RWPE2 (cell line): ENCODE results near the gene TBKBP1.

Source experiments
- ATAC-seq: fragments of 200-7000 bp; cut with Tn5 transposase; 3 replicates; pipeline ENCODE4 v1.9.1; 2021; ENCODE audit warnings: low read depth
- DNase-seq: peaks from one replicate; pipeline ENCODE4 v3.0.0-alpha.2; 2020; ENCODE audit warnings: low spot score
- H3K27ac ChIP-seq: fragments of 450-650 bp; 2 replicates; pipeline ENCODE4 v1.5.1; 2017; ENCODE audit warnings: mild to moderate bottlenecking; ENCODE audit not compliant: poor library complexity, severe bottlenecking
- H3K27me3 ChIP-seq: fragments of 250-450 bp; sonication (Bioruptor Pico); 2 replicates; pipeline ENCODE4 v1.5.1; 2021; ENCODE audit warnings: mild to moderate bottlenecking, moderate library complexity; ENCODE audit not compliant: insufficient read depth, poor library complexity, severe bottlenecking
- H3K36me3 ChIP-seq: fragments of 250-450 bp; sonication (Bioruptor Pico); 2 replicates; pipeline ENCODE4 v1.5.1; 2020; ENCODE audit warnings: low read depth, mild to moderate bottlenecking, moderate library complexity
- H3K4me1 ChIP-seq: fragments of 250-450 bp; sonication (Bioruptor Pico); 2 replicates; pipeline ENCODE4 v1.5.1; 2021; ENCODE audit warnings: mild to moderate bottlenecking, moderate library complexity; ENCODE audit not compliant: insufficient read depth, poor library complexity, severe bottlenecking
- H3K4me3 ChIP-seq: fragments of 250-450 bp; sonication (Bioruptor Pico); 2 replicates; pipeline ENCODE4 v1.5.1; 2021; ENCODE audit warnings: mild to moderate bottlenecking, moderate library complexity; ENCODE audit not compliant: severe bottlenecking
- H3K9me3 ChIP-seq: fragments of 250-450 bp; sonication (Bioruptor Pico); 2 replicates; pipeline ENCODE4 v1.5.1; 2021; ENCODE audit warnings: mild to moderate bottlenecking, moderate library complexity; ENCODE audit not compliant: severe bottlenecking
- TF ChIP-seq, protein P1 (sequence below): fragments of 450-650 bp; IDR thresholded peaks from one replicate; pipeline ENCODE4 v1.5.1; 2017; ENCODE audit warnings: mild to moderate bottlenecking, moderate library complexity; ENCODE audit not compliant: poor library complexity, severe bottlenecking

TBKBP1 gene

DNA sequence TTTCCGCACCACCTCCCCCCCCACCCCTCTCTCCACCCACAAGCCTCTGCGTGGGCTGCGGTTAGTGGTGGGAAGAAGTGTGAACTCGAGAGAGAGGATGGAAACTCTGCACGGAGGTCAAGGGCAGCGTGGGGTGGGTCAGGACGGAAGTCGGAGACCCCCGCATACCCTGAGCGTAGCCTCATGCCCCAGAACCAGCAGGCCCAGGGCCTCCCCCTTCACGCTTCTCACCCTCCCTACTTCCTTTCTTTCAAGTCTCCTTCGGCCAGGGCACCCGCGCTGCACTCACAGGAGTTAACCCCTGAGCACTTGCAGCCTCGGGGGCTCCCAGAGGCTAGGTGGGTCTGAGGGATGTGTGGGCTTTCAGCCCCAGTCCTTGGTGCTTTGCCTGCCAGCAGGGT is 9.2 kb downstream of the TBKBP1 start:
- H3K4me1 ChIP-seq, result no peaks in the 10 kb centered on the region
- H3K27ac ChIP-seq, result no peak overlapping the region
- TF ChIP-seq, protein P1, sequence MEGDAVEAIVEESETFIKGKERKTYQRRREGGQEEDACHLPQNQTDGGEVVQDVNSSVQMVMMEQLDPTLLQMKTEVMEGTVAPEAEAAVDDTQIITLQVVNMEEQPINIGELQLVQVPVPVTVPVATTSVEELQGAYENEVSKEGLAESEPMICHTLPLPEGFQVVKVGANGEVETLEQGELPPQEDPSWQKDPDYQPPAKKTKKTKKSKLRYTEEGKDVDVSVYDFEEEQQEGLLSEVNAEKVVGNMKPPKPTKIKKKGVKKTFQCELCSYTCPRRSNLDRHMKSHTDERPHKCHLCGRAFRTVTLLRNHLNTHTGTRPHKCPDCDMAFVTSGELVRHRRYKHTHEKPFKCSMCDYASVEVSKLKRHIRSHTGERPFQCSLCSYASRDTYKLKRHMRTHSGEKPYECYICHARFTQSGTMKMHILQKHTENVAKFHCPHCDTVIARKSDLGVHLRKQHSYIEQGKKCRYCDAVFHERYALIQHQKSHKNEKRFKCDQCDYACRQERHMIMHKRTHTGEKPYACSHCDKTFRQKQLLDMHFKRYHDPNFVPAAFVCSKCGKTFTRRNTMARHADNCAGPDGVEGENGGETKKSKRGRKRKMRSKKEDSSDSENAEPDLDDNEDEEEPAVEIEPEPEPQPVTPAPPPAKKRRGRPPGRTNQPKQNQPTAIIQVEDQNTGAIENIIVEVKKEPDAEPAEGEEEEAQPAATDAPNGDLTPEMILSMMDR, result no peak
- H3K27me3 ChIP-seq, result no peaks in the 10 kb centered on the region
- no peak overlapping the region for H3K4me3 ChIP-seq
- ATAC-seq (no peak), DNase-seq (peak; percentile 51)
- peaks cover 6% of the 10 kb centered on the region; the same call in 1 of the 2 replicates for H3K36me3 ChIP-seq
- no peaks in the 10 kb centered on the region for H3K9me3 ChIP-seq

DNA sequence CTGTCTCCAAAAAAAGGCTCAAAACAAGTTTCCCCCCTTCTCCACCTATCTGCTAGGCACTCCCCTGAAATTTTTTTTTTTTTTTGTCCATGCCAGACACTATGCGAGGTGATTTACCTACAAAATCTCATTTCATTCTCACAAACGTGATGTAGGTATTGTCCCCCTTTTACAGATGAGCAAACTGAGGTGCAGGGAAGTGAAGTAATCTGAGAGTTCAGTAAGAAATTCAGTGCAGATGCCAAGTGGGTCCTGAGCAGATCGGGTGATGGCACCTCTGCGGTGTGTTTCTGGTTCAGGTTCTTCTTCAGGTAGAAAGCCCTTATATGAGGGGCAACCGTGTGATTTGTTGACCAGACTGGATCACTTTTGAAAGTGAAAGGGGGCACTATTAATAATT is 9.7 kb downstream of the TBKBP1 start:
- TF ChIP-seq, protein P1, result no peak
- H3K4me3 ChIP-seq, result no peak overlapping the region
- no peaks in the 10 kb centered on the region for H3K4me1 ChIP-seq

DNA sequence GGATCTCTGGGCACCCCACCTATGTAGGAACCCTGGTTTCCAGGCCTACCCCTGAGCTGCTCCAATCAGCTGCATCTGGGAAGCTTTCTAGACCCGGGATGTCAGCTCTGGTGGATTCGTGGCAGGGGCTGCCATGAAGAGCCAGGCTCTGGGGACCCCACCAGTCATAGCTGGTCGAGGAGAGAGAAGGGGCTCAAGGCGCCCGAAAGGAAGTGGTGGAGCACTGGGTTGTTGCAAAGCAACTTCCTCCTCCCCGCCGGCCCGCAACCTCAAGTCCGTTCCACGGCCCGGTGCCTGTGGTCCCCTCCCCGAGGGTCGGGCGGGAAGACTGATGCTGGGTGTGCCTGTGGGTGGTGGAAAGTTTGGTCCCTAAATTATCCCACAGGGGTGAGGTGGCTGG is 10.2 kb downstream of the TBKBP1 start:
- DNase-seq (no peak), ATAC-seq (no peak)
- Histone ChIP-seq H3K4me1 (no peaks in the 10 kb centered on the region), H3K27ac (no peak overlapping the region), H3K27me3 (no peaks in the 10 kb centered on the region), H3K9me3 (no peaks in the 10 kb centered on the region), H3K36me3 (peaks cover 2% of the 10 kb centered on the region; the same call in 1 of the 2 replicates), H3K4me3 (no peak overlapping the region)
- TF ChIP-seq, protein P1, result no peak

More for the DNA sequence above, 9.7 kb downstream of the TBKBP1 start:
- ATAC-seq (no peak), DNase-seq (no peak)
- Histone ChIP-seq H3K36me3 (peaks cover 6% of the 10 kb centered on the region; the same call in 1 of the 2 replicates), H3K27ac (no peak overlapping the region), H3K9me3 (no peaks in the 10 kb centered on the region), H3K27me3 (no peaks in the 10 kb centered on the region)

DNA sequence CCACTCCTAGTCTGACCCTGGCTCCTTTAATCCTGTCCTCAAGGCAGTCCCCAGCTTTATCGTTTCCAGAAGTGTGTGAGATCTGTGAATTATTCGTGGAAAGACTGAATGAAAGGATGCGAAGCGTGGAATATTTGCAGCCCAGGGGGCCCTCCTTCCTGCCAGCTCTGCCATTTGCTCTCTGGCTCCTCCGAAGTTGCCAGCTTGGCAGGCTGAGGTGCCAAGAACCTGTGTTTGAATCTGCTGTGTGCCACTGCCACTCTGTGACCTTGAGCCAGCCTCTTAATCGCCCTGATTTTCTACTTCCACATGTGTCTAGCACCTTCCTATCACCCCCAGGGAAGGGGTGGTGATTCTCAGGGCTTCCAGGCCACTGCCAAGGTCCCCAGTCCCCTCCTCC is 10.8 kb downstream of the TBKBP1 start:
- Histone ChIP-seq H3K4me1 (no peaks in the 10 kb centered on the region), H3K9me3 (no peaks in the 10 kb centered on the region), H3K36me3 (no peaks in the 10 kb centered on the region), H3K27ac (no peak overlapping the region), H3K27me3 (no peaks in the 10 kb centered on the region), H3K4me3 (no peak overlapping the region)
- ATAC-seq (no peak), DNase-seq (no peak)
- TF ChIP-seq, protein P1, result no peak

DNA sequence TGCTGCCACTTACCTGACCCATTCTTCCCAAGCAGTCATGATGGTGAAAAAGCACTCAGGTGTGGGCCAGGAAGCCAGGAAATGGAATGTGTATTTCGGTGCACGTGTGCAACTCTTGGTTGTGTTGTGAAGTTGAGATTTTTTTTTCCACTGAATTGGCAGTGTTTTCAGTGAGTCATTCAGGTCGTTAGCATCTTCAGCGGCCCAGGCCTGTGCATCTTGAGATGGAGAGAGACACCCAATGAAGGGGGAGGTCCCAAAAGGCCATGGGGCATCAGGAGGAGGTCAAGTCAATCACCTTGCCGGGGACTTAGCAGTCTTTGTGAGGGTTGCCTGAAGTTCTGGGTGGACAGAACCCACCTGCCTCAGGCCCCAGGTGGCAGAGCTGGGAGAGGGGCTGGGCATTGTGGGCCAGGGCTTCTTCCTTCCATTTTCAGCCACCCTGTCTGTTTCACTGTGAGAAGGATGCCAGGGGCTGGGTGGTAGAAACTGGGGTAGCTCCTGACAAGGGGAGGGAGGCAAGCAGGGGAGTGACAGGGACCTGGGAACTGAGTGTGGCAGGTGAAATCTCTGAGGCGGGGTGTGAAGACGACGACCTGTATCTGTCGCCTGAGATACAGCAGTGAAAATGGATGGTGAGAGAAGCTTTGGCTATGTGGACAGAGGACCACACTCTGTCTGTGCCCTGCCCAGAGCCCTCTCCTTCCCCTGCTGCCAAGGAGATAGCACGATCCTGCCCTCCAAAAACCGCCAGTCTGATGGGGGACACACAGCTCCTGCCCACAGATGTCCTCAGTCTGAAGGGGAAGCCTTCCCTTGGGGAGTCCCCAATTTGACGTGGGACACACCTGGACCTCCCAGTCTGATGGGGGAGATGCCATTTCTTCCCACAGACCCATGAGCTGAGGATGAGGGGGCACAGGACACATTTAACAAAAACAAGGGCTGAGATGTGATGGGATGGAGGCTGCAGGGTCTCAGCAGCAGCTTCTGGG is 11.9 kb downstream of the TBKBP1 start:
- no peak overlapping the region for H3K27ac ChIP-seq
- TF ChIP-seq, protein P1, result no peak
- DNase-seq, result no peak
- H3K27me3 ChIP-seq, result no peaks in the 10 kb centered on the region
- no peak overlapping the region for H3K4me3 ChIP-seq
- no peaks in the 10 kb centered on the region for H3K36me3 ChIP-seq
- no peaks in the 10 kb centered on the region for H3K9me3 ChIP-seq
- H3K4me1 ChIP-seq, result no peaks in the 10 kb centered on the region
- ATAC-seq, result no peak
